ENCODE results near the gene CCDC85C. TPM values are rescaled to one million over a fixed set of nuclear protein-coding genes. Genes with fewer than 3 reads are reported as not detected.

CCDC85C gene
- total RNA-seq, 1 donor = 2.9 TPM

GRCh38 chr14:99503848-99504453 is 100.1 kb downstream of the CCDC85C start:
- H3K4me3 ChIP-seq (ENCODE audit: low read depth, low read length) = no peak overlapping the region
- DNase-seq (ENCODE audit: low read depth) = no peak
- no peak for TF ChIP-seq CTCF (IDR thresholded peaks at IDR 0.05; ENCODE audit: insufficient read depth, low read length)

- TF ChIP-seq CTCF (IDR thresholded peaks at IDR 0.05; ENCODE audit: insufficient read depth, low read length) = no peak
- H3K4me3 ChIP-seq (ENCODE audit: low read depth, low read length) = no peak overlapping the region
- DNase-seq (ENCODE audit: low read depth) = no peak
Observed at GRCh38 chr14:99502989-99503421, 101.0 kb downstream of the CCDC85C start.

- TF ChIP-seq CTCF (IDR thresholded peaks at IDR 0.05; ENCODE audit: insufficient read depth, low read length) = no peak
- no peak for DNase-seq (ENCODE audit: low read depth)
- no peak overlapping the region for H3K4me3 ChIP-seq (ENCODE audit: low read depth, low read length)
Observed at GRCh38 chr14:99497894-99498293, 106.1 kb downstream of the CCDC85C start.

- TF ChIP-seq CTCF (IDR thresholded peaks at IDR 0.05; ENCODE audit: insufficient read depth, low read length) = no peak
- no peak overlapping the region for H3K4me3 ChIP-seq (ENCODE audit: low read depth, low read length)
- DNase-seq (ENCODE audit: low read depth) = no peak
Observed at GRCh38 chr14:99497341-99497740, 106.7 kb downstream of the CCDC85C start.

GRCh38 chr14:99484106-99484505 is 119.9 kb downstream of the CCDC85C start:
- DNase-seq (ENCODE audit: low read depth) = no peak
- no peak overlapping the region for H3K4me3 ChIP-seq (ENCODE audit: low read depth, low read length)
- no peak for TF ChIP-seq CTCF (IDR thresholded peaks at IDR 0.05; ENCODE audit: insufficient read depth, low read length)

GRCh38 chr14:99481745-99482099 is 122.3 kb downstream of the CCDC85C start:
- peak; percentile 49 for DNase-seq (ENCODE audit: low read depth)
- H3K4me3 ChIP-seq (ENCODE audit: low read depth, low read length) = peak overlapping the region; percentile 95
- TF ChIP-seq CTCF (IDR thresholded peaks at IDR 0.05; ENCODE audit: insufficient read depth, low read length) = peak; percentile 14
